Esophagus muscularis mucosa (tissue), 3 donors: ENCODE results near the gene SKIDA1.

Experiments used
- POLR2A ChIP-seq: fragments of 450-650 bp; IDR thresholded peaks from one replicate; pipeline ENCODE4 v1.6.1; 2017; ENCODE audit warnings: antibody characterized with exemption, moderate library complexity, mild to moderate bottlenecking, low read depth
- TF ChIP-seq, protein P1 (sequence below), 3 experiments: fragments of 200-600 bp in 2 of 3; fragments of 450-650 bp in 1 of 3; sonication (generic) in 2 of 3; IDR thresholded peaks; one replicate each; pipeline ENCODE4 v1.5.1; 2017 to 2019; ENCODE audit warnings: antibody characterized with exemption in 3 of 3, mild to moderate bottlenecking in 2 of 3, moderate library complexity in 1 of 3

DNA sequence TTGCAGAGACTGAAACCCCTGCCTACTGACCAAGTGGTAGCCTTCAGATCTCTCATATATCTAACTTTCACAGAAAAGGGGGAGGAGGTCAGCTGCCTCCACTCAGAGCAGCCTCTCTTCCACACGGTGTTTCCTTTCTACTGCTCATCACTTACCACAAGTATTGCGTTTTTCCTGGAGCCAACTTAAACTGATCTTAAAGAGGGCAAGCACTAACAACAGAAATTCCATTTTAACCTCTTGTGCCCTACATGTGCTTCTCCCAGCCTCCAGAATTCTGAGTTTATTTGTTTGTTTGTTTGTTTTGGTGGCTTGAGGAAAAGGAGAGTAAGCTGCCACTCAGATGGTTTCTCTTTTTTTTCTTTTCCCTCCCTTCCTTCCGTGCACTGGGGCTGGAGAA, 19.1 kb downstream of the SKIDA1 start:
- TF ChIP-seq, protein P1, sequence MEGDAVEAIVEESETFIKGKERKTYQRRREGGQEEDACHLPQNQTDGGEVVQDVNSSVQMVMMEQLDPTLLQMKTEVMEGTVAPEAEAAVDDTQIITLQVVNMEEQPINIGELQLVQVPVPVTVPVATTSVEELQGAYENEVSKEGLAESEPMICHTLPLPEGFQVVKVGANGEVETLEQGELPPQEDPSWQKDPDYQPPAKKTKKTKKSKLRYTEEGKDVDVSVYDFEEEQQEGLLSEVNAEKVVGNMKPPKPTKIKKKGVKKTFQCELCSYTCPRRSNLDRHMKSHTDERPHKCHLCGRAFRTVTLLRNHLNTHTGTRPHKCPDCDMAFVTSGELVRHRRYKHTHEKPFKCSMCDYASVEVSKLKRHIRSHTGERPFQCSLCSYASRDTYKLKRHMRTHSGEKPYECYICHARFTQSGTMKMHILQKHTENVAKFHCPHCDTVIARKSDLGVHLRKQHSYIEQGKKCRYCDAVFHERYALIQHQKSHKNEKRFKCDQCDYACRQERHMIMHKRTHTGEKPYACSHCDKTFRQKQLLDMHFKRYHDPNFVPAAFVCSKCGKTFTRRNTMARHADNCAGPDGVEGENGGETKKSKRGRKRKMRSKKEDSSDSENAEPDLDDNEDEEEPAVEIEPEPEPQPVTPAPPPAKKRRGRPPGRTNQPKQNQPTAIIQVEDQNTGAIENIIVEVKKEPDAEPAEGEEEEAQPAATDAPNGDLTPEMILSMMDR (IDR thresholded peaks at IDR 0.05): no peak
- TF ChIP-seq POLR2A: no peak
